ENCODE measurements around the gene SASH1. TPM values are rescaled to one million over a fixed set of nuclear protein-coding genes. Genes with fewer than 3 reads are reported as not detected.

Gene SASH1
- total and polyA plus RNA-seq, 2 of the 8 experiments (the other 6 are each of a cell fraction or from before 2014, with no cell fraction given) = 6.0 to 20.2 TPM

- Histone ChIP-seq H3K4ac (replicated peaks; ENCODE audit: insufficient read length, low read depth, low read length) (no peak overlapping the region), H3K79me1 (ENCODE audit: low read depth, low read length) (peaks cover 7% of the 10 kb centered on the region; the same call in 1 of the 2 replicates), H3K56ac (replicated peaks; ENCODE audit: insufficient read length, low read depth, low read length) (no peak overlapping the region), H3K23ac (ENCODE audit: insufficient read length) (no peak overlapping the region), H2BK5ac (ENCODE audit: low read depth, low read length) (no peak overlapping the region), H3K27me3 (replicated peaks in 1 of 4; ENCODE audit: control insufficient read depth in 3 of 4, extremely low read depth in 1 of 4, insufficient read depth in 3 of 4, low read length in 3 of 4) (no peaks in the 10 kb centered on the region), H4K20me1 (replicated peaks in 1 of 2; ENCODE audit: control insufficient read depth in 1 of 2, insufficient read depth in 2 of 2, low read length in 2 of 2) (peaks cover 3% of the 10 kb centered on the region in 2 experiments), H3K9me3 (ENCODE audit: insufficient read depth in 2 of 2, low read depth in 1 of 2, low read length in 1 of 2) (no peaks in the 10 kb centered on the region), H3K27ac (ENCODE audit: low read depth, low read length) (no peak overlapping the region), H3K79me2 (ENCODE audit: control insufficient read depth in 1 of 2, insufficient read depth in 2 of 2, low read length in 2 of 2) (0 out of 4 replicates have a peak, but pooled peaks cover 0 to 1% of the 10 kb centered on the region in 2 experiments), H2AK5ac (ENCODE audit: low read depth, low read length) (no peak overlapping the region; the same call in 1 of the 2 replicates), H3K4me1 (replicated peaks in 1 of 4; ENCODE audit: control insufficient read depth in 3 of 4, insufficient read depth in 4 of 4, low read length in 3 of 4) (peaks cover 0 to 2% (median 0%) of the 10 kb centered on the region in 4 experiments; a peak in 5 of 7 replicates), H3K18ac (ENCODE audit: extremely low read depth, low read length) (peak overlapping the region; percentile 40; the same call in 1 of the 2 replicates), H2BK20ac (ENCODE audit: low read length) (no peak overlapping the region), H3K36me3 (ENCODE audit: control insufficient read depth in 2 of 4, insufficient read depth in 4 of 4, low read length in 3 of 4) (no peaks in the 10 kb centered on the region; a peak in 1 of 8 replicates), H3K4me2 (ENCODE audit: insufficient read depth in 1 of 2, low read depth in 2 of 2, low read length in 2 of 2) (no peak overlapping the region), H3K9ac (replicated peaks in 1 of 4; ENCODE audit: extremely low read depth in 1 of 4, low read depth in 3 of 4, low read length in 3 of 4) (no peak overlapping the region), H4K5ac (ENCODE audit: insufficient read length, low read depth, low read length) (no peak overlapping the region), H3K23me2 (ENCODE audit: low read depth, low read length) (0 out of 2 replicates have a peak, but pooled peaks cover 2% of the 10 kb centered on the region), H2BK120ac (replicated peaks; ENCODE audit: low read depth, low read length) (no peak overlapping the region), H2BK12ac (ENCODE audit: low read depth, low read length) (no peak overlapping the region), H3K14ac (ENCODE audit: insufficient read length) (no peak overlapping the region), H4K91ac (replicated peaks; ENCODE audit: insufficient read length, low read length) (no peak overlapping the region), H3K4me3 (ENCODE audit: extremely low read depth in 1 of 4, insufficient read depth in 2 of 4, low read depth in 3 of 4, low read length in 4 of 4) (no peak overlapping the region), H4K8ac (ENCODE audit: extremely low read depth, insufficient read depth, low read length) (no peak overlapping the region), H2BK15ac (ENCODE audit: low read length) (no peak overlapping the region), H2AFZ (ENCODE audit: low read length) (no peak overlapping the region)
- ChIA-PET POLR2A (ENCODE audit: partially characterized antibody) (interaction anchor here (0.9 kb wide), 1 partner anchor 9 kb away, joined by 3 read pairs; no protein-coding TSS in a partner anchor), CTCF (ENCODE audit: partially characterized antibody) (interaction anchor here (0.7 to 5.4 kb wide), 7 partner anchors 11 to 276 kb away, joined by 3 to 24 read pairs (median 4); no protein-coding TSS in a partner anchor)
- WGBS, 2 experiments (ENCODE audit: extremely low coverage in 1 of 2, insufficient coverage in 1 of 2, insufficient read length in 1 of 2, insufficient replicate concordance in 2 of 2, low coverage in 1 of 2, low lambda C conversion rate in 2 of 2, missing lambda C conversion rate in 1 of 2) = 91% methylated on average over 16 of the region's 16 CpGs; no CpG with 5 or more reads in 1 of the 2 experiments
- no peak for TF ChIP-seq FOSL1 (IDR thresholded peaks at IDR 0.05; ENCODE audit: insufficient read depth, low read depth, low read length)
- no peak for FAIRE-seq
- no peak for DNase-seq (ENCODE audit: low read depth in 1 of 2, low spot score in 2 of 2)
Measured at GRCh38 chr6:148452876-148453275, 110.2 kb downstream of the SASH1 start.

Data from H1 (cell line).